ENCODE results near the gene POLD2.
A peak's percentile ranks its signal among the peaks of the same experiment; 100 is the strongest.
"Not testable (repeated sequence)": the region's sequence is repeated elsewhere in the genome, so short reads cannot be mapped to it uniquely, and the experiment has no call there.

The POLD2 gene

DNA sequence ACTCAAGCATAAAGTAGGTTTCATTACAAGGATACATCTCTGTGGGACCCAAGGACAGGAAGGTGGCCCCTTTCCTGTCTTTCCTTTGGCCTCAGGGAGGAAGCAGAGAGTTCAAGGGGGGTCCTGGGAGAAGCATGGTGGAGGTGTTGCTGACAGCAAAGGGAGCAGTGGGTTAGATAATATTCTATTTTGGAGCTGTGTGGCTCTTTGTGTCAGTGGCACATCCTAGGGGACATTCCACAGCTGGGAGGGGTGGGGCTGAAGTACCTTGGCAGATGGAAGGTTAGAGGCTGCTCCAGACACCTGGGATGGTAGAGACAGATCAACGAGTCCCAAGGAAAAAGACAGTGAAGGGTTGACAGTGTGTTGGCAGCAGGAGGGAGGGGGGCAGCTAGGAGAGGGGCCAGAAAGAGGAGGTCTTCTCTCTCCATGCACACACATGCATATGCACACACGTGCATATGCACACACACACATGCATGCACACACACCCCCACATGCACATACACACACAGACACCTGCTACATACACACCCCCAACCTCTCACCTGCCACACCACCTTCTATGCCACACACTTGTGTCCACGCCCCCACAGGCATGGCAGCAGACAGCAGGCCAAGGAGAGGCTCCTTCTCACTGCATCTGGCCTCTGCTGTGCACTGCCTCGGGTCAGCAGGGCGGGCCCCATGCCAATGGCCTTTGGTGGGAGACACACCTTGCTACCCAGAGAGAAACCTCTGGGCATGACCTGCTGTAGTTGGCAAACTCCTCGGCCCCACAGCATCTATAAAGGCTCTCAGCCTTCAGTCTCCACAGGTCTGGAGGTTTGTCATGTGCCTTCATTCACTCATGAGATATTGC lies 5.6 kb upstream of the POLD2 start:
- TF ChIP-seq, protein P1, sequence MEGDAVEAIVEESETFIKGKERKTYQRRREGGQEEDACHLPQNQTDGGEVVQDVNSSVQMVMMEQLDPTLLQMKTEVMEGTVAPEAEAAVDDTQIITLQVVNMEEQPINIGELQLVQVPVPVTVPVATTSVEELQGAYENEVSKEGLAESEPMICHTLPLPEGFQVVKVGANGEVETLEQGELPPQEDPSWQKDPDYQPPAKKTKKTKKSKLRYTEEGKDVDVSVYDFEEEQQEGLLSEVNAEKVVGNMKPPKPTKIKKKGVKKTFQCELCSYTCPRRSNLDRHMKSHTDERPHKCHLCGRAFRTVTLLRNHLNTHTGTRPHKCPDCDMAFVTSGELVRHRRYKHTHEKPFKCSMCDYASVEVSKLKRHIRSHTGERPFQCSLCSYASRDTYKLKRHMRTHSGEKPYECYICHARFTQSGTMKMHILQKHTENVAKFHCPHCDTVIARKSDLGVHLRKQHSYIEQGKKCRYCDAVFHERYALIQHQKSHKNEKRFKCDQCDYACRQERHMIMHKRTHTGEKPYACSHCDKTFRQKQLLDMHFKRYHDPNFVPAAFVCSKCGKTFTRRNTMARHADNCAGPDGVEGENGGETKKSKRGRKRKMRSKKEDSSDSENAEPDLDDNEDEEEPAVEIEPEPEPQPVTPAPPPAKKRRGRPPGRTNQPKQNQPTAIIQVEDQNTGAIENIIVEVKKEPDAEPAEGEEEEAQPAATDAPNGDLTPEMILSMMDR (IDR thresholded peaks at IDR 0.05; ENCODE audit: low read depth, low read length) = no peak
- DNase-seq (ENCODE audit: low read depth in 2 of 2) = no peak
- H3K4me3 ChIP-seq (replicated peaks in 1 of 2; ENCODE audit: low read depth in 2 of 2, low read length in 2 of 2) = no peak overlapping the region

- no peak for DNase-seq (ENCODE audit: low read depth in 2 of 2)
- TF ChIP-seq, protein P1 (IDR thresholded peaks at IDR 0.05; ENCODE audit: low read depth, low read length) = no peak
- no peak overlapping the region for H3K4me3 ChIP-seq (replicated peaks in 1 of 2; ENCODE audit: low read depth in 2 of 2, low read length in 2 of 2)
Measured at GRCh38 chr7:44127161-44127560, 3.8 kb upstream of the POLD2 start.

- H3K4me3 ChIP-seq (replicated peaks in 1 of 2; ENCODE audit: low read depth in 2 of 2, low read length in 2 of 2); DNase-seq (ENCODE audit: low read depth in 2 of 2): not testable (repeated sequence)
Measured at GRCh38 chr7:44126574-44126973, 3.2 kb upstream of the POLD2 start.

DNA sequence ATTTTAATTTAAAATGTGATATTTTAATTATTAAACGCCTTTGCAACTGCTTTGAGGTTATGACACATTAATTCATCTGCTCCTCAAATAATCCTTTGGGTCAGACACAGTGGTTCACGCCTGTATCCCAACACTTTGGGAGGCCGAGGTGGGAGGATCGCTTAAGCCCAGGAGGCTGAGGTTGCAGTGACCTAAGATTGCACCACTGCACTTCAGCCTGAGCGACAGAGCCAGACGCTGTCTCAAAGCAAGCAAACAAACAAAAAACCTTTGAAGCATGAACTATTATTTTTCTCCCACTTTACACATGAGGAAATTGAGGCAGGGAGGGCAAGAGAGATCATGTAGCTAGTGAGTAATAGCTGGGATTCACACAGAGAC lies 1.5 kb upstream of the POLD2 start:
- TF ChIP-seq, protein P1 (IDR thresholded peaks at IDR 0.05; ENCODE audit: low read depth, low read length) = no peak
- DNase-seq (ENCODE audit: low read depth in 2 of 2) = no peak
- no peak overlapping the region for H3K4me3 ChIP-seq (replicated peaks in 1 of 2; ENCODE audit: low read depth in 2 of 2, low read length in 2 of 2)

DNA sequence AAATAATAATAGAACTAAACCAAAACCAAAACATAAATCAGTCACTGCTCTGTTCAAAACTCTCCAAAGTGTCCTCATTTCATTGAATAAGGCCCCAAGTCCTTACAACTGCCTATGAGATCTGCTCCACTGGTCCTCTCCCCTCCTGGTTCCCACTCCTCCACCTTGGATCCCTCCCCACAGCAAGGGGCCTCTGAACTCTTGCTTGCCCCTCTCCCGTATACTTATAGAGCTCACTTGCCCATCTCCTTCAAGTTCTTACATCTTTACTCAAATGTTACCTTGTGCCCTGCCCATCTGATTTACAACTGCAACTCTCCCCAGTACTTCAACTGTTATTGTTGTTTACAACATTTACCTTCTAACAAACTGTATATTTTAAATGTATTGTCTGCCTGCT lies 819 bp downstream of the POLD2 start:
- DNase-seq (ENCODE audit: low read depth in 2 of 2) = no peak
- H3K4me3 ChIP-seq (replicated peaks in 1 of 2; ENCODE audit: low read depth in 2 of 2, low read length in 2 of 2) = peak overlapping the region; percentile 55 to 79
- TF ChIP-seq, protein P1 (IDR thresholded peaks at IDR 0.05; ENCODE audit: low read depth, low read length) = no peak

DNA sequence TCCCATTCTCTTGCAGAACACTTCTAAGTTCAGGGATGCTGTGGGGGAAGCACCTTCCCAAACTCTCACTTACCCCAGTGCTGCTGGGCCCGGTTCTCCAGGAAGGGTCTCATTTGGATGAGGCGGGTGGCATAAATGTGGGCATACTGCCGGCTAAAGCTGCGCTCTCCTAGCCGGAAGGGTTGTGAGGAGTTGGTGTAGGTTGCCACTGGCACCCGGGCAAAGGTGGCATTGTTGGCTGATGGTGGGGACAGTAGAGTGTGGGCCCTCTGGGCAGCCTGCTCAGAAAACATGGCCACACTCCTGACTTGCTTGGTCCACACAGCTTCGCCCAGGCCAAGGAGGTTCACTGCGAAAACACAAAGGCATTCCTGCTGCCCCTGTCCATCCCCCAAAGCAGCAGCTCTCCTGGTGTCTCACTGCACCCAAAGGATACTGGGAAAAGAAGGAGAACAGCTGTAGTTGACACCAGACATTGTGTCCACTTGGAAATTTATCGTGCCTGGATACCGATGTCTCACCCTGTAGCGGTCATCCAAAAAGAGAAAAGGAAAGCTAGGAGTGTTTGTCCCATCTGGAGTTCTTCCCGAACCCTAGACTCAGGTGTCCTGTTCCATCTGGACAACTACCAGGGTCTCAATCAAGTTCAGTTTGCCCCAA lies 1.5 kb downstream of the POLD2 start:
- no peak overlapping the region for H3K4me3 ChIP-seq (replicated peaks in 1 of 2; ENCODE audit: low read depth in 2 of 2, low read length in 2 of 2)
- TF ChIP-seq, protein P1 (IDR thresholded peaks at IDR 0.05; ENCODE audit: low read depth, low read length) = no peak
- no peak for DNase-seq (ENCODE audit: low read depth in 2 of 2)

DNA sequence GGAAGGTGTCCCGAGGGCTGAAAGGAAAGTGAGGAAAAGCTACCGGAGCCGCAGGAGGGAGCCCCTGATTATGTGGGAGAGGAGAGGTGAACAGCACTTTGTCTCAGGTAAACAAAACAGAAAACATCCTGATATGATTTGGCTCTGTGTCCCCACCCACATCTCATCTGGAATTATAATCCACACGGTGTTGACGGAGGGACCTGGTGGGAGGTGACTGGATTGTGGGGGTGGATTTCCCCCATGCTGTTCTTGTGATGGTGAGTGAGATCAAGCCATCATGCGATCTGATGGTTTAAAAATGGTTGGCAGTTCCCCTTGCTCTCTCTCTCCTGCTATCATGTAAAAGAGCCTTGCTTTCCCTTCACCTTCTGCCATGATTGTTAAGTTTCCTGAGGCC lies 3.0 kb downstream of the POLD2 start:
- TF ChIP-seq, protein P1 (IDR thresholded peaks at IDR 0.05; ENCODE audit: low read depth, low read length) = no peak
- no peak for DNase-seq (ENCODE audit: low read depth in 2 of 2)
- no peak overlapping the region for H3K4me3 ChIP-seq (replicated peaks in 1 of 2; ENCODE audit: low read depth in 2 of 2, low read length in 2 of 2)

Measured in cardiac fibroblast (primary cell).